Inferior parietal cortex (tissue), 1 donor: ENCODE measurements around the gene HOXA5.

ENCODE experiments used
- DNase-seq: peaks from one replicate; pipeline ENCODE4 v3.0.0-alpha.2; 2016; ENCODE audit errors: extremely low spot score

HOXA5 gene

DNA sequence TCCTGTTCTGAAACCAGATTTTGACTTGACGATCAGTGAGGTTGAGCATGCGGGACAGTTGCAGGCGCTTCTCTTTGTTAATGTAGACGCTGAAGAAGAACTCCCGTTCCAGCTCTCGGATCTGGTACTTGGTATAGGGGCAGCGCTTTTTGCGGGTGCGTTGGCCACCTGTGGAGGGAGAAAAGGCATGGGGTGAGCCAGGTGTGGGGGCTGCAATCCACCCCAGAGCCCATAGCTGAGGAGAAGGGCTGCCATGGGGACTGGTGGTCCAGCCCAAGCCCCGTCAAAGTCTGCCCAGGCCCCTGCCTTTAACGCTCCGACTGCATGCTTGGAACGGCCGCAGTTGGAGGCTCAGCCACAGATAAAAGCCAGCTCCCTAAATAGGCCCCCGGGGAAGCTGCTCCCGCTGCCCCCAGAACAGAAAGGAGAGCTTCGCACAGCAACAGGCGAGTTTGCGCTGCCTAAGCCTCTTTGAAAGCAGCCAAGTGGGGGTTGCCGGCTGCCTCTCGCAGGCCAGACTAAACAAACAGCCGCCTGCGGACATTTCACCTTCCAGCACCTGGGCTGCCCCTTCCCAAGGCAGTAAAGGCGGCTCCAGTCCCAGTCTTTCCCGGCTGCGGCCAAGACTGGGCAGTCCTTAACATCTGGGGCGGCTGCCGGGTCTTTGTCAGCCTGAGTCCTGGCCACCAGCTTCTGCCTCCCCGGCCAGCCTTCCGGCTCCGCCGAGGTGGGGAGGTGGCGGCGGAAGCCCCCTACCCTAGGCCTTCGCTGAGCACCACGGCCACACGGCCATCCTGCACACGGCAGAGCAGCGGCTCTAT, 39.6 kb upstream of the HOXA5 start:
- DNase-seq = no peak

DNA sequence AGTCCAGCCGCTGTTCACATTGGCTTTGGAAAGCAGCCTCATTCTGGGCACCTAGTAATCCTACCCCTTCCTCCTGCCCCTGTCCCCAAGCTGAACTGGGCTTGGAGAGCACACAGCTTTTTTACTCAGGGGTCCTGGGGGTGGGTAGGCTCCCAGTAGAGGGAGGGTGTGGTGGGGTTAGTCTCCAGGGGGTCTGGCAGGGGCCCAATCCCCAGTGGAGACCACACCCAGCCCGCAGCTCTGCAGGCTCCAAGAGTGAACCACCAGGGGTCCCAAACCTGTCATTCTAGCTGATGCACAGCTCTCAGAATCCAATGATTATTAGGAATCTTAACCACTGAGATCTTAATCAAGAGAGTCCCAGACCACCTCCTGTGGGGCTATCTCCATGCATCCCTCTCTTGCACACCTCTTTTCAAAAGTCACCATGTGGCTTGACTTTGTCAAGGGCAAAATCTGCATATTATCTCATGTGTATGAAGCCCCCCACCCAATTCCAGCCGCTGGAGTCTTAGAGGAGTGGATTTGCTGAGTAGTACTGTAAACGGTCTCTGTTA, 38.9 kb upstream of the HOXA5 start:
- no peak for DNase-seq

DNA sequence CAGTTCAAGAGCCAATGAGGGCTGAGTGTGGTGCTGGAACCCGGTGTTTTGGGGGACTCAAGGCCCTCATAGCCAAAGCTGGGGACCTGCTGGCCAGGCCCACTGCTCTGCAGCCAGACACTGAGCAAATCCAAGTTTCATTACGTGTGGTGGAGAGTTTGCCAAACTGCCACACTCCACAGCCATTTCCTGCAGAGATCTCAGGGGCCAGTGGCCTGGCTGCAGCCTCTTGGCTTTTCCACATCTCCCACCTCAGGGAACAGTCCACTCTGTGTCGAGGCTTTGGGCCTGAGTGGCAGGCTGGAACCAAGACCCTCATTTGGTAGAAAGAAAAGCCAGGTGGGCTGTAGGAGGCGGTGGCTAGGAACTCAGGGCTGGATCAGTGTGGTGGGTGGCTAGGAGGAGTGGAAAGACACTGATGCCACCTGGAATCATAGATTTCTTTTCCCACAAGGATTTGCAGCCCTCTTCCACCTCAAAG, 38.4 kb upstream of the HOXA5 start:
- no peak for DNase-seq

DNA sequence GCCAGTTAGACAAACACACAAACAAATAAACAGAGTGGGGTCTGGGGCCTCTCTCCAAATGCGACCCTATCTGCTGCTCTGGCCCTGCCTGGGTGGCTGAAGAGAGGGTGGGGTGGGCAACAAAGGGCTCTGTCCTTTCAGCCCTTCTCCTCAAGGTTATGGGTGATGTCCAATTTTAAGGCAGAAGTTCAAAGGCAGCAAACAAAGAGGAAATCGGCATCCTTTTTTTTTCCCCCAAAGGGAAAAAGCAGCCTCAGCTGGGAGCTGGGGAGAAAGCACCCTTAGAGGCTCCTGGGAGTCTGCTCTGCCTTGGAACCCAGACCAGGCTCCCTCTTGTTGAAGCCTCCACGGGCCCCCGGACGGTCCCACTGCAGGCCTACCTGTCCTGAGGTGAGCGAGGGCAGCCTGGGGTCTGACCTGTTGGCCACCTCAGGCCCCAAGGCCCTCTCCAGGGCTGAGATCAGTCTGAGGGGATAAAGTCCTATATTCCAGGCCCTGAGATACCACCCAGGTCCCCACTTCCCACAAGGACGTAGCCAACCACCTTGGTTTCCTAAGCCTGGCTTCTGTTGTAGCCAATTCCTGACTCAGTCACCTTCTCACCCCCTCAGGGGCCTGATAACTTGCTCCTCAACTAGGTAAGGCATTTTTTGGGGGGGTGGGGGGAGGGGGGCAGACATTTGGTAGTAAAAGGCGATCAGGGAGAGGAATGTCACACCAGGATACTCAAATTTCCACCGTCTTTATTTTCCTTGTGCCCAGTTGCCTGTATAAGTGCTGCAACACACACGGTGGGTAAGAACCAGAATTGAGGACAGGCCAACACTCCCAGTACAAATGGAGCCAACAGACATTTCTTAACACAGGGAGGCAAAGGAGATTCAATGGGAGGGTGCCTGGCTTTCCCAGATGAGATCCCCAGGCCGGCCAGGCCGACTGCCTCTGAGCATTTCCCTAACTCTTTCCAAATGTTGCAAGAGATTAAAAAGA, 37.2 kb upstream of the HOXA5 start:
- DNase-seq = no peak

DNA sequence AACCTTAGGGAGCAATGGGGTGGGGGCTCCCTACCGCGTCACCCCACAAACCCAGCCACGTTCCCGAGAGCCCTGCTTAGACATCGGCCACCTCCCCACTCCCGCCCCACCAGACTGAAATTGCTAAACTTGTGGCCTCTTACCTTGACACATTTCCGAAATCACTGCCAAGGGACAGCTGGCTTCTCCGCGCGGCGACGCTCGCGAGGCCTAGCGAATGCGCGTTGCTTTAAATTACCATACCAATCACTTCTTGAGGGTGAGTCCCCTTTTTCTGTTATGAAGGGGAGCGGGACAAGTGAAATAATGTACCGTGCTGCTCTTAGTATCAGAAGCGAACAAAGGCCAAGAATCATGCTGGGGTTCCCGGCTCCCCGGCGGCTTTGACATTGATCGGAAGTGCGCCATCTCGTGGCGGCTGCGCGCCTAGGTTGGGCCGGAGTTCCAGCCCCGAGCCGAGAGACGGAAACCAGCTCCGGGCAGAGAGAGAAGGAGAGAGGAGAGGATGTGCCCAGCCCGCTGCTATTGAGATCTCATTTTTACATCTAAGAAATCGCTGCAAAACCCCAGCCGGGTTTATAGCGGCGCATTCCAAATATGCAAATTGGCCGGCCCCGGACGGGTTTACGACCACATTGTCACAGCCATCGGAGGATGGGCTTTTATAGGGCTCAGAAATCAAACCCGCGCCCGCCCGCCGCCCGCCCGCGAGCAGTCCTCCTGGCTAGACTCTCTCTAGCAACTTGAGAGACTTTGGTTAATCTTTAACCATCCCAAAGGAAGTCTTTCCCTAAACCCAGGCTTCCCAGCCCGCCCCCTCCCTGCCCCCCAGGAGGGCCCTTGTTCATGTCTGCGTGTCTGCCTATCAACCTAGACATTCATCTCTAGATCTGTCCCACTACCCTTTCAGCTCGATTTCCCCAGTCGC, 36.3 kb upstream of the HOXA5 start:
- DNase-seq = peak; percentile 19

DNA sequence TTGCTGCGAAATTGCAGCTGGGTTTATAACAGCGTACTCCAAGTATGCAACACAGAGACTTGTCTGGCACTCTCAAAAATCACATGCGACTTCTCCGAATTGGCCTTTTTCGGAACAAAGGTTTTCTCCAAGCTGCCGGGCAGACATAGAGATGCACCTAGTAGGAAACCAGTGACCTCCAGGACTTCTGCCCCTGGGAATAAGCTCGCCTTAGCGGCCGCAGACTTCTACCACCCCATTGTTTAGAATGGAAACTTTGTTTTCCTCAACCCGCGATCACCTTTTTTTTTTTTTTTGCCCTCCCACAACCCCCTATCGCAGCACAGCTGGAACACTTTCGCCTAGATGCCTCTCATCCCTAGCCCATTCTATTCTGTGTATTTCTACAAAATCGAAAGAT, 35.5 kb upstream of the HOXA5 start:
- no peak for DNase-seq

DNA sequence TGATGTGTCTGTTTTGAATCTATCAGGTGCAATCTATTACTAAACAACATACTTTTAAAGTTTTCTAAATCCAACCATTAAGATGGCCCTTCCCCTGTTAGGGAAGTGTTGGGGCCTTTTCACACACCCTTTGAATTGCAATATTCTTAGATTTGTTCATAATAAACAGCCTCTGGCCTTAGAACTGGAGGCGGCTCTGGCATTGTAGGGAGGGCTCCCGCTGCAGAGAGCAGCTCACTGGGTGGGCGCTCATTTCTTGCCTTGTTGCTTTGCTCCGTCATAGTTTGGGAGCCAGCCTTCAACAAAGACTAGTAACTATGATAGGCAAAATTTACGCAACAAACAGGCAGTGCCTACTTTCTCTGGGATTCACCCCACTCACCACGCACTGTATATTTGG, 34.9 kb upstream of the HOXA5 start:
- DNase-seq = no peak

DNA sequence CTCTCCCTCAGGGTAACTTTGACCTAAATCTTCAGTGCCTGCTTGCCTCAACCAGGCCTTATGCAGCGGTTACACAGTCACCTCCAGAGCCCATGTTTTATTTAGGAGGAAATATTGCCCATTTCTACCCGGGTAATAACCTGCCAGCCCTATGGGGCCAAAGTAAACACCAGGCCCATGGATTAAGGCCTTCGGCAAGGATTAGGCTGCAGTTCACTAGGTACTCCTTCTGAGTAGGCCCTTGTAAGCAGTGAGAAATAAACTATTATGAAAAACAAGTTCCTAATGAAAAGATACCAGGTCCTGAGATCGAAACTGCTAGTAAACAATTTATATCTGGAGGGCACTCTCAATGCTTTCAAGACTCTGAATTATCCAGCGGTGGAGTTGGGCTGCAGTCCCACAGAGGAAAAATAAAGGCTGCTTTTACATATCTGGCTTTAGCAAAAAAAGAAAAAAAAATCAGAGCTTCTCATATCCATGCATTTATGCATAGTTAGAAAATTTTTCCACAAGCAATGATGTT, 34.4 kb upstream of the HOXA5 start:
- DNase-seq = no peak

DNA sequence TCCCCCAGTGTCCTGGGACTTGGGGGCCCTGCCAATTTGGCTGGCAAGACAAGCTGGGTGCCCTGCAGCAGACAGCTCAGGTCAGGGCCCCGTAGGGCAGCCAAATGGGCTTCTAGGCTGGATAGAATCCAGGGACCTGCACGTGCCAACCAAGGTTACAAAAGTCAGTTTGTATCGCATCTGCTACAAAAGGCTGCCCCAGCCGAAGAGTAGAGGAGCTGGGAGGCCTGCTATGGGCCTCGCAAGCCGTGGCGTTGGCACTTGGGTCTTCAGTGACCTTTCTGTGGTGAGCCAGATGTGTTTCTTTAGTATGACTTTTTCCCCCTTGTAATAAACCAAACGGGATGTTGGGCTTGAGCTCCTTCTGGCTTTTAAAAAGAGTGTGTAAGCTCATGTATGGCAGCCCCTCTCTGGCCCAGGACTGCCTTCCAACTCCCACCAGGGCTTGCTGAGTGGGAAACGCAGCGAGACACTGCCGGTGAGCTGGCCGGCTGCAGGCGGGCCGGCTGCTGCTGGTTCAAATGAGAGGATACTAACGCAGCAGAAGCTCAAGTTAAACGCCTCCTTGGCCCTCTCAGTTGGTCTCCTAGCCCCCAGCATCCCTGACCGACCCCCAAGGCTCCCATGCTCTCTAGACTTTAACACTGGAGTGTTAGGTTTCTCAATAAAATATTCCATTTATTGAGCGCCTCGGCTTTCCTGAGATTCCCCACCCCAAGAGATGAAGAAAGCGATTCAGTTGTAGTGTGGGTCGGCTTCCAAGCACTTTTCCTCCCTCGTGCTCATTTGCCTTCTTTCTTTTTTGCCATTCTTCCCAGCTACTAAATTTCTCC, 33.7 kb upstream of the HOXA5 start:
- no peak for DNase-seq

DNA sequence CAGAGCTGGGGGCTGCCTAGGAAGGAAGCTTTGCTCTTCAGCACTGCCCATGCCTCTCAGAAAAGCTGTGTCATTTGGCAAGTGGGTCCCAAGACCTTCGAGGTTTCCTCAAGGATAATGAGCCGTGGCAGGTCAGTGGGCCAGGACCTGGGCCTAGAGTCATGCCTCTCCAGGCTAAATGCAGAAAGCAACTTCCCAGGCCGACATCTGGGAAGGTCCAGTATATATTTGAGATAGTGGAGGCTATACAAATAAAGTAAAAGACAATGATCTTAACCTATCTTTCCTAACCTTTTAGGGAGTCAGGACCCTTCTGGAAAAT, 33.0 kb upstream of the HOXA5 start:
- DNase-seq = no peak

DNA sequence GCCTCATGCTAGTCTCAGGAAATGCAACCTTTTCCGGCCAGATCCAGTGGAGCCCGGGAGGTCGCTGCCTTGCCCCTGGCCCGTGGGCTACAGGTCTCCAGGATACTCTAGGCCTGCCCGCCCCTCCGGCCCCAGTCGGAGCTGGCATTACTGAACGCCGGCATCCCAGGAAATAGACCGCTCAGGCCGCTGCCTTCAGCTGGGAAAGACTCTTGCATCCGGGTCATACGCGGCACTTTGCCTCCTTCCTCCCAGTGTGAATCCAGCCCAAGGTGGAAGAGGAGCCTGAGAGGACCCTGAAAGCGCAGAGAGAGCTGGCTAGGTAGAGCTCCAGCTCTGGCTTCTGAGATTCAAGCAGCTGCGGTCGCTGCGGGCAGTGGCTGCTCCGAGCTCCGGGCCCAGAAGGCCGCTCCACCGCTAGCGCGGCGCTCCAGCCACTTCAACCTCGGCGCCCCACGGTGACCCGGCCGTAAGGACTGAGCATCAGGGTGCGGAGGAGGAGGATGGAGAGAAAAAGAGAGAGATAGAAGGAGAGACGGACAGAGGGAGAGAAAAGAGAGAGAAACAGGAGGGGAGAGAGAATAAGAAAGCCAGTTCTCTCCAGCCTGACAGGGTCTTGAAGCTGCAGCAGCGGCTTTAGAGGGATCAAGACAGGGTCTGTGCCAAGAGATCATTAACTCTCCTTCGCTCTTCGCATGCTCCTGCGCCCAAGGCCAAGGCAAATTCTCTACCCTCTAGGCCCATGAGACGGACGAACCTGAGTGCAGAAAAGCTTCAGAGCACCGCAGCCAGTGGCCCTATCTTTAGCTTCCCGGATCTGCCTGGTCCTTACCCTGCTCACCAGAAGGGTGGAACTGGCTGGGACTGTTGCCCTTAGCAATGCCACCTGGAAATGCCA, 32.4 kb upstream of the HOXA5 start:
- no peak for DNase-seq

DNA sequence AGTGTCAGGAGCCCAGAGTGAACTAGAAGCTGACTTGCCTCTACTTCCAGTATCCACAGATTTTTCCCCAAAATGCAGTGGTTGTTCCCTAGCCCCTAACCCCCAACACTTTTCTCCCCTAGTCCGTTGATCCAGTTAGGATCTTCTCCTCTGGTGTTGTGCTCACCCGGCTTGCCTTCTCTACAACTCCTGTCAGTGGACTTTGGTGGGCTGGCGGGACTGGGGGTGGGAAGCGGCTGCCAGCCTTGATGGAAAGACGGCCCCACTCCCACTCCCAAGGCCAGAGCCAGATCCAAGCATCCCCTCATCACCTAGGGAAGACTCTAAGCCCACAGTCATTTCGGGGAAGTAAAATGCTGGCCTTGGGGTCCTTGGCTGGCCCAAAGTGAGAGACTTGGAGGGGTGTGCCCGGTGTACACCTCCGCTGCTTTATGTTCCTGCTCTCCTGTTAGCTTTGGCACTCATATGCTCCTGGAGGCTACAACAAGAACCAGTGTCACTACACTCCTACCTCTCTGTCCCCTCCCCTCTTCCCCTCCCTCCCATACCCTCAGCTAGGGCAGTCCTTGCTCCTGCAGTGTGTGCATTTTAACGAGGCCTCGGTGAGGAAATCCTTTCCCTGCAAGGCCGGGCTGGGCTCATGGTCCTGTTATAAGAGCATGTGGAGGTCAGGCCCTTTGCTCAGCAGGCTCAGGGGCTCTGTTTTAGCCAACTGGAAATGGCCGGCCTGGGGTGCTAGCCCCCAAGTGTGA, 31.6 kb upstream of the HOXA5 start:
- no peak for DNase-seq

DNA sequence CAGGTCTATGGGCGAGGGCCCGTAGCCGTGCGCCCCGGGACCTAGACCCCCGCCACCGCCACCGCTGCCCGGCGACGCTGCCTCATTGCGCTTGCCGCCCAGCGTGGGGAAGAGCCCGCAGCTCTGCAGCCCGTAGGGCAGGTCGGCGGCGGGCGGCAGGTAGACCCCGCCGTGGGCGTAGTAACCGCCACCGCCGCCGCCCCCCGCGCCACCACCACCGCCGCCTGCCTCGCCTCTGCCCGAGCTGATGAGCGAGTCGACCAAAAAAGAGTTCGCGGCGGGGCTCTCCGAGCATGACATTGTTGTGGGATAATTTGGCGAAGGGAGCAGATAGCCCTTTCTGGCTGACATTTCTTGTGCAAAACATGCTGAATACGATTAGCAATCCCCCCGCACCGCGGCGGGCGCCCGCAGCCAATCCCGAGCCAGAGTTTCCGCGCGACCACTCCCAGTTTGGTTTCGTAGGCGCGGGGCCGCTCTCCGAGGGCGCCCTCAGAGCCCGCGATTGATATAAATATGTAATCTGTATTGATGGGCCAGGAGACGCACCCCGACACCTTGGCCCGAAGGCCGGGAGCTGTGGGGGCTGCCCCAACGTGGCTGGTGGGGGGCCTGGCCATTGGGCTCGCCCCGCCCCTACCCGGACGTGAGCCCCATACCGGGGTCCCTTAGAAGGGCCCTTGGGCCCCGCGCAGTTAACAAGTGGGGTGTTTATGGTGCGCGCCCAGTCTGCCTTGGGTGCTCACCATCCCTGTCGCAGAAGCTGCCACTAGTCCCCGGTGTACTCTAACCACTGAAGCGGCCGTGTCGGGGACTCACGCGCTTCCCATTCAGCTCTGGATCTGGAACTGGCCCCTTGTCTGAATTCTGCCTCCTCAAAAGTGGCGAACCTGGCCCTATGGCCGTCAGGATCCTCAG, 30.7 kb upstream of the HOXA5 start, which contains the start of gene HOXA10:
HOXA10 (minus strand) TSS at position 365 of the 918 bp plus-strand sequence; CDS start at position 351, 14 bp downstream.
- no peak for DNase-seq

DNA sequence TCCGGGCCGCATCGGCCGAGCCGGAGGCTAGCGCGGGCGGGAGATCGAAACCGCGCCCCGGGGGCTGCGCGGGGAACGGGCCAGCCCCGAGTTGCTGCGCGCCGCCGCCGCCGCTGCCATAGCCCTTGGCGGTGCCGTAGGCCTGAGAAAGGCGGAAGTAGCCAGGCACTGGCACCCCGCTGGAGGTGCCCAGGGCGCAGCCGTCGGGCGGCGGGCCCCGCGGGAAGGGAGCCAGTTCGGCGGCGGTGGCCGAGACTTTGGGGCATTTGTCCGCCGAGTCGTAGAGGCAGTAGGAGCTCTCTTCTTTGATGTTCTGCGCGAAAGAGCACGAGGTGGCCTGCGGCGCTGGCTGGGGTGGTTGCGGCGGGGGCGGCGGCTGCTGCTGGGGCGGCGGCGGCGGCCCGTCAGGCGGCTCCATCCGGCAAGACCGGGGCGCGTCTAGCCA, 30.1 kb upstream of the HOXA5 start:
- DNase-seq = no peak

DNA sequence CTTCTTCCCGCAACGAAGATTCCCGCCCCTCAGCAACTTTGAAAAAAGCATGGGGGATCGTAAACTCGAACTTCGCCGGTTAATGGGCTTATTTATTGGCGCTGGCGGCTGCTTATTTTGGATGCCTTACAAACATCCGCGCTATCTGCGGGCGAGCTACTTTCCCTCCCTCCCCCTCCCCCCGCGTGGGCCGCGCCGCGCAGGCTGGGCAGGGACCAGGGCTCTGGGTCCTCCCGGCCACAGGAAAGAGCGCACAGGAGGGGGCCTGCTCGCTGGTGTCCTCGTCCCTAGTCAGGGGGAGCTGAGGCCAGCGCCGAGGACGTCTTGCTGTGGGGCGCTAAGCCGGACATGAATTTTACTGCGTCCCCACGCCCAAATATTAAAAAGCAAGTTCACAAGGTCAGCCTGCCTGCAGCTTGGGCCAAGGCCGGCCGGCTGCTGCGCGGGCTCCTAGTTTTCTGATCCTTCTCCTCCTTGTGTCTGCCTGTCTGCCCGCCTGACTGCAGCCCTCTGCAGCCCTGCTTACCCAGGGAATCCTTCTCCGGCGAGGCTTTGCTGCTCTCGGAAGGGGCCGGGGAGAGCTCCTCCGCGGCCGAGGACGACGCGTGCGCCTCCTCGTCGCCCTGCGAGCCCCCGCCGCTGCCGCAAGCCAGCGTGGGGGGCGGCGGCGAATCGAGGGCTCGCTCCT, 29.5 kb upstream of the HOXA5 start:
- DNase-seq = no peak

DNA sequence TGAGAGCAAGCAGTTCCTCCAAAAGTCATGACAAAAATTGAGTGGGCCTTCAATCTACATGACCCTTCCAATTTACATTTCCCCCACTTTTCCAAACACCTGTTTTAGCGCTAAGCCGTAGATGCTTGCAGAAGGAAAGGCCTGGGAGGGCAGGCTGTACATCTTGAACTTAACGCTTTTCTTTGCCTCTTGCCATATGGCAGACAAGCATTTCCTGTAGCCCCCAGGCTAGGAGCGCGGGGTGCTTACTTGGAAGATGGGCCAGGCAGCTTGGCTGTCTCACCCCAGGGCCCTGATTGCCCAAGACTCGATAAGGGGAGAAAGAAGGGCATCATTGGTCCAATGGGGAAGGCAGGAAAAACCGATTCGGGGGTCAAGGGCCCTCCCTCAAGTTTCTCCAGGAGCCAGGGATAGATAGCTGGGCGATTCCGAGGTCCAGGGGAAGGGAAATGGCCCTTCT, 28.9 kb upstream of the HOXA5 start:
- DNase-seq = no peak
